ENCODE results near the gene BICRAL. TPM values are rescaled to one million over a fixed set of nuclear protein-coding genes. Genes with fewer than 3 reads are reported as not detected.
"Not testable (repeated sequence)": the region's sequence is repeated elsewhere in the genome, so short reads cannot be mapped to it uniquely, and the experiment has no call there.

Gene BICRAL
- total and polyA plus RNA-seq, 9 of the 15 experiments (the other 6 are each of a cell fraction or from before 2014, with no cell fraction given) = 1.2 to 11.9 (median 5.6) TPM

- H3K27ac ChIP-seq (ENCODE audit: extremely low read depth, low read depth, low read length); CTCF ChIA-PET (ENCODE audit: low intra/inter-chr PET ratio); H3K4me3 ChIP-seq; H3K4me2 ChIP-seq (ENCODE audit: insufficient read depth, low read length); in situ Hi-C loops (cut with MboI); H2AFZ ChIP-seq (ENCODE audit: low read depth, low read length); BruUV-seq (replicated peaks); H3K9ac ChIP-seq (ENCODE audit: insufficient read depth in 1 of 2, low read depth in 2 of 2, low read length in 2 of 2); DNase-seq (ENCODE audit: extremely low read depth in 1 of 4, low spot score in 3 of 4); ATAC-seq; H3K9me1 ChIP-seq (ENCODE audit: control insufficient read depth, insufficient read depth, low read length); H3K36me3 ChIP-seq (ENCODE audit: control insufficient read depth, insufficient read depth, low read length); FAIRE-seq; H3K4me1 ChIP-seq (replicated peaks in 1 of 2; ENCODE audit: control insufficient read depth in 2 of 2, insufficient read depth in 2 of 2, low read length in 2 of 2); H3K9me3 ChIP-seq (replicated peaks; ENCODE audit: control insufficient read depth, insufficient read depth, low read depth, low read length); H4K20me1 ChIP-seq (replicated peaks; ENCODE audit: control insufficient read depth, insufficient read depth, low read length); intact Hi-C loops (cut with micrococcal nuclease); H3K27me3 ChIP-seq (ENCODE audit: control insufficient read depth in 2 of 2, insufficient read depth in 2 of 2, low read length in 2 of 2); H3K79me2 ChIP-seq (ENCODE audit: control insufficient read depth, insufficient read depth, low read length): not testable (repeated sequence)
- POLR2A ChIA-PET = interaction anchor here (0.8 to 3.5 kb wide), 4 partner anchors 9 to 24 kb away, joined by 3 to 21 read pairs (median 4); no protein-coding TSS in a partner anchor
- 90% methylated on average over 7 of the region's 7 CpGs for WGBS (ENCODE audit: insufficient coverage, low coverage, missing lambda C conversion rate)
- TF ChIP-seq ZNF121 (CRISPR knock-in tag; conservative IDR thresholded peaks at IDR 0.05) (peak; percentile 73), ZBTB33 (CRISPR knock-in tag; IDR thresholded peaks at IDR 0.05) (peak; percentile 37; the same call in 1 of the 2 replicates)
Measured at GRCh38 chr6:42806359-42806758, 24.5 kb downstream of the BICRAL start.

All from K562 (cell line).